ENCODE measurements around the gene FGF3.
"Not testable (repeated sequence)": the region's sequence is repeated elsewhere in the genome, so short reads cannot be mapped to it uniquely, and the experiment has no call there.

The FGF3 gene

GRCh38 chr11:69801513-69802335 is 17.5 kb downstream of the FGF3 start:
- DNase-seq: no peak

GRCh38 chr11:69800278-69800677 is 18.9 kb downstream of the FGF3 start:
- DNase-seq: no peak

DNA sequence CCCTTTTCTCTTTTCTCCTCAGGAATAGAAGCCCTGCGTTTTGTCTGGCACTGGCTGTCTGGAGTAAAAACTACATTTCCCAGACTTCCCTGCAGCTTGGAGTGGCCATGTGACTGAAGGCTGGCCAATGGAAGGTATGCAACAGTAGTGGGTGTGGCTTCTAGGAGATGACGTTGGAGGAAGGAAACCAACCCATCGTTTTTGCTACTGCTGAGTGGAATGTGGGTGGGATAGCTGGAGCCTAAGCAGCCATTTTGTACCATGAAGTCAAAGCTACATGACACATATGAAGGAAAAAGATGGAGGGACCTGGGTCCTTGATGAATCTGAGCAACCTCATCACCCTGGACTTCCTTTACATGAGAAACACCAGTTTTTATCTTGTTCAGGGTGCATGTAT is 19.6 kb downstream of the FGF3 start:
- DNase-seq: no peak

DNA sequence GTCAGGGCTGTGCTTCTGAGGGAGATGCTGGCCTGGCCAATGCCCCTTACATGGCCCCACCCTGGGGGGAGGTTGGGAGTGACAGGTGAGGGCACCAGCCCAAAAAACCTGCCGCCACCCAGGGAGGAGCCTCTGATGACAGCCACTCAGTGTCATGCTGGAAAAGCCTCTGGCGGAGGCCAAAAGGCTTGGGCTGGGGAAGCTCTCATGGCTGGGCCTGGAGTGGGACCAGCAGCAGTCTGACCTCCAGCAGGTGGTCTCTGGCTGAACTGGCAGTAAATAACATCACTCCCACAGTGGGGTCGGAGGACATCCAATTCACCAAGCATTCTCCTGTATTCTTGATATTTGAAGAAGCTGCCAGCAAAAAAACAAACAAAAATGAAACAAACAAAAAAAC is 20.1 kb downstream of the FGF3 start:
- DNase-seq: no peak

GRCh38 chr11:69797737-69798528 is 21.3 kb downstream of the FGF3 start:
- DNase-seq: no peak

DNA sequence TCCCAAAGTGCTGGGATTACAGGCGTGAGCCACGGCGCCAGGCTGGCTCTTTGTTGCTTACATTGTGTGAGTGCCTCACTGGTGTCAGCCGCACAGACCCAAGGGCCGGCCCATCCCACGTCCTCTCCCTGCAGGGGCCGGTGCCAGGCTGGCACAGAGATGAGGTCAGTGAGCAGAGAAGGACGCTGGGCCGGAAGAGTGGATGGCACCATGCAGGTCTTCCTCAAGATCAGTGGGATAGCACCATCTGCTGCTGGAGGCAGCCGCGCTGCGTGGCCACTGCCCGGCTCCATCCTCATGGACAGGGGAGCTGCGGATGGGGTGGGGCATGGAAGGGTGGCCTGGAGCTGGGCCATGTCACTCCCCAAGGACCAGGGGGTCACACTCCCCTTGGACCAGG is 22.1 kb downstream of the FGF3 start:
- DNase-seq: no peak

DNA sequence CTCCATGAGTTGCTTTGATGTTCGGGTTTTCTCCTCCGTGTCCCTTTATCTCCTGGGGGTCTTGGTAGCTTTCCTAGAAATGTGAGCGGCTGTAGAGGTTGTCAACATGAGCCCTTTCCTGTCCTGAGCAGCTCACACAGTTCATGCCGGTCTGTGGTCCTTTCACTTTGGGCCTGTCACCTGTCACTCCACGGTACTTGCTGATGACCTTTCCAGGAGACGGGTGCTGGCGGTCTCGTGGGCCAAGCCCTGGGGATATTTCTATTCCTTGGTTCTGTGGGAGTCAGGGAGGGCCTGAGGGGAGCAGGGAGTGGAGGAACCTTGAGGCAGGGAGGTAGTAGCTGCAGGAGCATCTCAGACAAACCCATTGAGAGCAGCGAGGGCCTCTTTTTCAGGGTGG is 23.2 kb downstream of the FGF3 start:
- no peak for DNase-seq

DNA sequence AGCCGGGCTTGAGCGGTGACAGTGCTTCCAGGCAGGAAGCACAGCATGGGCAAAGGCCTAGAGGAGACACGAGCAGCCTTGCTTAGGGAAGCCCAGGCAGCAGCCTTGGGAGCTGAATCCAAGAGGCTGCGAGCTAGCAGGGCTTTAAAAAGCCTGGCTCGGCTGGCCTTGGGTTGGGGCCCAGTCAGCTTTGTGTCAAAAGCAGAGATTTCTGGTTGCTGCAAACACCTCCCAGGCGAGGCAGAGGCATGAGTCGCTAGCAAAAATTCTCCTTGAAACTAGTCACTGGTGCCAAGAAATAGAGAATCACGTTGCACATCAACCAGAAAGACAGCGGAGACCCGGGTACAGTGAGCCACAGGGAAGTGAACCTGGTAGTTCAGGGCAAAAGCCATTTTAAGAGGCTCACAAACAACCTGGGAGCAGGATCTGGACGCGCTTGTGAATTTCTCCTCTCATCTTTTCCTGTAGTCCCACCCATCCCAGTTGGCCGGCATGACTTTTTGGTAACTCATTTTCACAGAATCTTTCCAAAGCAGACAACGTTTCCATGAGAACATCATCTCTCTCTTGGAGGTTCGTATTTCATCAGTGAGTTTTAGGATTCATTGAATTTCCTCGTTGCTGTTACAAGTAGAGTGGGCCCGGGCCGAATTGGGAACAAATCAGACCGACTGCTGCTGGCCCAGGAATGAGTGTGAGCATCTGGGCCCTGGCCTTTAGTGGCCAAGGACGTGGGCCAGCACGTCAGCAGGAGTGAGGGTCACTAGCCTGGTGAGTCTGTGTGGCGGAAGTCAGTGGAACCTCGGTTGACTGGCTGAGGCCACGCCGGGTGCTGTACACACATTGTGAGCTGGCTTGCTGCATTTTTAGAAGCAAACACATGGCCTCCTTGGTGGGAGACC is 27.7 kb downstream of the FGF3 start:
- DNase-seq: no peak

DNA sequence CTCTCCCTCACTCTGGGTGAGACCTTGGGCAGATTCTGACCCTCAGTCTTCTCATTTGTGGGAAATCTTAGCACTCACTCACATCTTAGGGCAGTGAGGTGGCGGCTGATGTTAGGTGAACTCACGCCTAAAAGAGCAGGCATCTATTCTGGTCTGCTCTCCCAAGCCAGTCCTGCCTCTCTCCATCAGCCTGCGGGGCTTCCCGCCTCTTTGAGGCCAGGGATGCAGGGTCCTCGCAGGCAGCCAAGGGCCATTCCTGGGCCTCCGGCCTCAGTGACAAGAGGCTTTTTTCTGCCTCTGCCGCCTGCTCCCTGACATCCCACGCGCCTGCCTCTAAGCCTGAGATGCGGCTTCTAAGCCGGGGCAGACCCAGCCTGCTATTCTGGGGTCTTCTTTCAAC is 30.3 kb downstream of the FGF3 start:
- DNase-seq: no peak

- no peak for DNase-seq
Measured at GRCh38 chr11:69787906-69788305, 31.3 kb downstream of the FGF3 start.

- DNase-seq: no peak
Measured at GRCh38 chr11:69787457-69787856, 31.8 kb downstream of the FGF3 start.

- DNase-seq: no peak
Measured at GRCh38 chr11:69781241-69781640, 38.0 kb downstream of the FGF3 start.

DNA sequence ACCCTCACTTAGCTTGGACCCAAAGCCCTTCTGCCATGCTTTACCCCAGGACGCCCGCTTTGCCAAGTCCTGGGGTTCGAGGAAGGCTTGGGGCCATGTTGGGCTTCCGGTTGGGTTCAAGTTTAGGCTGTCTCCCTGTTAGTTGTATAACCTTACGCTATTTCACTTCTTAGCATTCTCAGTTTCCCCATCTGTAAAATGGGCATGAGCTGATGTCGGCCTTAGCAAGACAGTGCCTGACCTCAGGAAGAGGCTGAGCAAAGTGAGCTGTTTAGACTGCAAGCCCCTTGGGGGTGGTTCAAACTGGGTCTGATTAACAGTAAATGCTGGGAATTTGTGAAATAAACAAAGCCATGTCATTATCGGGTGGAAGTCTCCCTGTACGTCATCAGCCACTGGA is 40.8 kb downstream of the FGF3 start:
- DNase-seq: no peak

- DNase-seq: no peak
Measured at GRCh38 chr11:69775163-69775755, 44.0 kb downstream of the FGF3 start, which contains the start of gene FGF4. FGF4 (minus strand) TSS chr11:69775341; CDS start chr11:69775084, 257 bp downstream.

DNA sequence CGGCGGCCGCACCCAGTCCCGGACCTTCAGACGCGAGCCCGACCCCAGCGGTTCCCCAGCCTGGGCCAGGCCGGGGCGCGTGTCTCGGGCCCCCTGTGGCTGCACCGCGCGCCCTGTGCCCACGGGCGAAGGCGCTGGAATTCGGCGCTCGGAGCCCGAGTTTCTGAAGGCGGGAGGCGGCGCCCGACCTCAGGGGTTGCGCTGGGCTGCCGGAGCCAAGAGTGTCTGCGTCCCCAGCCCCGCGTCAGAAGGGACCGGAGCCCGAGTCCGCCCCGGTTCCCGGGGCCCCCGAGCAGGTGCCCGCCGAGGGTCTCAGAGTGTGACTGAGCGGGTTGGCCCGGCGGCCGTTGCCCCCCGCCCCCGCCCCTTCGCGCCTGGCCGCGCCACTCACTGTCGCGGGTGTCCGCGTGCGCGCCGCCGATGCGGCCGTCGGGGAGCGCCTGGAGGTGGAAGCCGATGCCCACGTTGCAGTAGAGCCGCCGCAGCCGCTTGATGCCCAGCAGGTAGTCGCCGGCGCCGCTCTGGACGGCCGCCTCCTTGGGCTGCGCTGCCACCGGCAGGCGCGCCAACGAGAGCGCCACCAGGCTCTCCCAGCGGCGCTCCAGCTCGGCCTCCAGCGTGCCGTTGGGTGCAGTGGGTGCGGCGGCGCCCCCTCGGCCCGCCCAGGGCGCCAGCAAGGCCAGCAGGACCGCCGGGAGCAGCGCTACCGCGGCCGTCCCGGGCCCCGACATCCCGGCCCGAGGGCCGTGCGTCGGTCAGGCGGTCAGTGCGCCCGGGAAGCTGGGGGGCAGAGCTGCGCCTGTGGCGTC is 44.7 kb downstream of the FGF3 start:
- DNase-seq: no peak

- no peak for DNase-seq
Measured at GRCh38 chr11:69773626-69774353, 45.4 kb downstream of the FGF3 start.

DNA sequence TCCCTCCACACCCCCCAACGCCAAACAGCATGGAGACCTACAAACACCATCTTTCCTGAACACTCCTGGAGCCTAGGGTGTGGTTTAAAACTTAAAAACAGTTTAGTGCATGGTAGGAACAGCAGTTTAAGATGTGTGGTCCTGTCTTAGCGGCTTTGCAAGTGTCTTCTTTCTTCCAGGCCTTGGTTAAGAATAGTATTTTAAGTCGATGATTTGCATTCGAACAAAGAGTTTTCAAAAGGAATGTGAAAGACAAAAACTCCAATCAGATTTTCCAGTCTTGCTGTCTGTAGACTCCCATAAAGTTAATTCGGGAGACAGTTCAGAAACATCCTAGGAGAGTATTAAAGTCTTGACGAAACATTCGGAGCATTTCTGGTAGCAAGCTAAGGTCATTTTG is 47.8 kb downstream of the FGF3 start:
- no peak for DNase-seq

DNA sequence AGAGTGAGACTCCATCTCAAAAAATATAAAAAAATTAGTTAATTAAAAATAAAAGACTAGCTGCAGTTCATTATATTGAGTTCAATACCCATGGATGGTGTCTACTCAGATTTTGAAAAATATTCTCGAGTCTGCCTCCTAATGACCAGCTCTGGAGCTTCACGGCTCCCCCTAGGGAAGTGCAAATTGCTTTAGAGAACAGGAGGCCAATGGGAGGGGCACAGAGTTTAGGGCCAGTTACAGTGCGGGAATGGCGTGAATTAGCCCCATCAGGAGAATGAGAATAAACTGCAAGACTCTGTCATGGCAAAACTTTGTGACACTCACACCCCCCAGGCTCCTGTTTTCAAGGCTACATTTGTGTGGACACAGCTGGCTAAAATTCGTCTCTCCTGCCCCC is 48.7 kb downstream of the FGF3 start:
- no peak for DNase-seq

DNA sequence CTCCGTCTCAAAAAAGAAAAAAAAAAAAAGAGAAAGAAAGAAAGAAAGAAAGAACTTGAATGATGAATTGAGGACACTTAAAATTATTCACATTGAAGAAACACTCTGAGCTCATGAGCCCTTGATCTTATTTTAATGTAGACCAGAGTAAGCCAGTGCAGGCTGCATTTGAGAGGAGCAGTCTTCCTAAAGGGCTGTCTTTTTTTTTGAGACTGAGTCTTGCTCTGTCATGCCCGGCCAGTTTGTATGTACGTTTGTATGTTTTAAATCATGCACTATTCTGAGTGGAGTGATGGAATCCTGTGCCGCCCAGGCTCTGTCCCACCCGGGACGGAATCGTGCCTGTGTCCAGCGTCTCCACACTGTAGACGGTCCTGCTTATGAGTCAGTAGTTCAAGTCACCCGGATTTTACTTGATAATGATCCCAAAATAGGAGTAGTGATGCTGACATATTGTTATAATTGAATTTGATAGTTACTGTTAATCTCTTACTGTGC is 53.7 kb downstream of the FGF3 start:
- no peak for DNase-seq

GRCh38 chr11:69764918-69765317 is 54.3 kb downstream of the FGF3 start:
- not testable (repeated sequence) for DNase-seq

DNA sequence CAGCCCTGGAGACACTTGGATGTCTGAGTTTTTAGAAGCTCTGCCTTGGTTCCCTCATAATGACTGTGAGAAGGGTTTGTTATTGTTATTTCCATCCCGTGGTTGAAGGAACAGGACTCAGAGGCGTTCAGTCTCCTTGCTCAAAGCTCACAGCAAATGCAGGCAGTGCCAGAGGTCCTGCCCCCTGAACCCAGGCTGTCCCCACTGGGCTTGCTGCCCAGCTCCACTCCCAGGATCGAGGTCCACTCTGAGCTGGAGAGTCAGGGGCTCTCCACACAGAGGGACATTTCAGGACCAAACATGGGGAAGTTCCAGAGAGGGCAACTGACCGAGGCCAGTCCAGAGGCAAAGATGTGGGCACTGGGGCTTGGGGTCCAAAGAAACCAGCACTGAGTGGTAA is 58.9 kb downstream of the FGF3 start:
- DNase-seq: no peak

Data from midbrain (tissue), 1 donor.